ENCODE measurements around the gene MICALL1. TPM values are rescaled to one million over a fixed set of nuclear protein-coding genes. Genes with fewer than 3 reads are reported as not detected.

The MICALL1 gene
- total and polyA plus RNA-seq, 2 of the 4 experiments (the other 2 are of a cell fraction): 12.4 to 22.3 TPM

- H3K4me1 ChIP-seq (ENCODE audit: control insufficient read depth, insufficient read depth, low read length): peaks cover 4% of the 10 kb centered on the region; the same call in 1 of the 2 replicates
- H4K20me1 ChIP-seq (ENCODE audit: insufficient read depth, low read length): peaks cover 9% of the 10 kb centered on the region
- peaks cover 22% of the 10 kb centered on the region for H3K36me3 ChIP-seq (ENCODE audit: control insufficient read depth, insufficient read depth, low read length)
- no peak overlapping the region for H3K23ac ChIP-seq (ENCODE audit: low read depth, low read length)
- CTCF ChIA-PET: no interaction called here
- no peak overlapping the region for H2AK5ac ChIP-seq (ENCODE audit: low read depth, low read length)
- ATAC-seq (ENCODE audit: low read depth): no peak
- BruUV-seq (replicated peaks): no TSS peak
- no peak overlapping the region for H3K27ac ChIP-seq (ENCODE audit: insufficient read depth, low read length)
- dilution Hi-C loops (cut with HindIII; ENCODE audit: low sequenced_read_pairs, unreplicated experiment) (no loop called here), in situ Hi-C loops (cut with MboI; ENCODE audit: low sequenced_read_pairs) (no loop called here), intact Hi-C loops (cut with micrococcal nuclease) (no loop called here)
- no peak overlapping the region for H2AFZ ChIP-seq (replicated peaks; ENCODE audit: low read length, poor library complexity)
- no peak overlapping the region for H2AK9ac ChIP-seq (replicated peaks; ENCODE audit: low read depth, low read length, poor library complexity)
- POLR2A ChIA-PET (ENCODE audit: unreplicated experiment): interaction anchor here (0.7 kb wide), 2 partner anchors 155 to 305 kb away, joined by 3 to 13 read pairs; no protein-coding TSS in a partner anchor
- H3K27me3 ChIP-seq (ENCODE audit: control insufficient read depth, insufficient read depth, low read length): no peaks in the 10 kb centered on the region
- H3K9me1 ChIP-seq (ENCODE audit: insufficient read depth, low read length): peaks cover 4% of the 10 kb centered on the region; the same call in 1 of the 2 replicates
- WGBS, 2 experiments (ENCODE audit: extremely low coverage in 2 of 2, insufficient read length in 1 of 2): 100% methylated on average over 1 of the region's 4 CpGs; no CpG with 5 or more reads in 1 of the 2 experiments
- H4K8ac ChIP-seq (ENCODE audit: low read depth in 2 of 2, low read length in 2 of 2): no peak overlapping the region
- H3K18ac ChIP-seq (ENCODE audit: low read depth, low read length): no peak overlapping the region
- H3K79me1 ChIP-seq (ENCODE audit: low read depth in 1 of 2, low read length in 2 of 2): peaks cover 10 to 11% of the 10 kb centered on the region in 2 experiments
- H2BK15ac ChIP-seq (ENCODE audit: low read depth, low read length): no peak overlapping the region
- H2BK120ac ChIP-seq (ENCODE audit: low read depth, low read length): no peak overlapping the region
- H3K4ac ChIP-seq (ENCODE audit: low read depth, low read length): no peak overlapping the region
- H3K14ac ChIP-seq (replicated peaks; ENCODE audit: low read depth, low read length): no peak overlapping the region
- no peaks in the 10 kb centered on the region for H3K9me3 ChIP-seq (ENCODE audit: control insufficient read depth, insufficient read depth, low read length)
- no peak overlapping the region for H2BK5ac ChIP-seq (ENCODE audit: low read depth, low read length, poor library complexity, severe bottlenecking)
- H3K9ac ChIP-seq (ENCODE audit: low read depth, low read length): no peak overlapping the region
- DNase-seq: no peak
- no peak for TF ChIP-seq CTCF (conservative IDR thresholded peaks at IDR 0.05; ENCODE audit: low read depth, low read length)
- no peak overlapping the region for H3K4me3 ChIP-seq (ENCODE audit: insufficient read depth, low read depth, low read length)
- no peak overlapping the region for H2BK20ac ChIP-seq (ENCODE audit: low read depth, low read length)
- H4K91ac ChIP-seq (ENCODE audit: insufficient read depth, low read depth, low read length): no peak overlapping the region
- no peak overlapping the region for H3K56ac ChIP-seq (ENCODE audit: extremely low read depth, insufficient read depth, low read length)
- H3K4me2 ChIP-seq (ENCODE audit: low read depth, low read length): no peak overlapping the region
- no peak overlapping the region for H4K5ac ChIP-seq (ENCODE audit: low read depth, low read length)
These were observed 64.8 kb downstream of the MICALL1 start for GRCh38 chr22:37970864-37971263.
